Astrocyte of the spinal cord (primary cell): ENCODE results near the gene GMEB2.

Experiments used
- DNase-seq: peaks from one replicate; pipeline ENCODE4 v3.0.0; 2011; ENCODE audit warnings: low read depth, low spot score
- H3K4me3 ChIP-seq: 2 replicates; pipeline ENCODE4 v1.5.1; 2011; ENCODE audit warnings: low read depth, mild to moderate bottlenecking, low read length, moderate library complexity
- in situ Hi-C: cut with HindIII; loops from 2 replicates; pipeline ENCODE4 v1.10.0; 2017; ENCODE audit warnings: low sequenced_read_pairs
- TF ChIP-seq, protein P1 (sequence below): IDR thresholded peaks from 2 replicates; pipeline ENCODE4 v1.5.1; 2012; ENCODE audit warnings: low read depth, mild to moderate bottlenecking, low read length, inconsistent platforms

Gene GMEB2

DNA sequence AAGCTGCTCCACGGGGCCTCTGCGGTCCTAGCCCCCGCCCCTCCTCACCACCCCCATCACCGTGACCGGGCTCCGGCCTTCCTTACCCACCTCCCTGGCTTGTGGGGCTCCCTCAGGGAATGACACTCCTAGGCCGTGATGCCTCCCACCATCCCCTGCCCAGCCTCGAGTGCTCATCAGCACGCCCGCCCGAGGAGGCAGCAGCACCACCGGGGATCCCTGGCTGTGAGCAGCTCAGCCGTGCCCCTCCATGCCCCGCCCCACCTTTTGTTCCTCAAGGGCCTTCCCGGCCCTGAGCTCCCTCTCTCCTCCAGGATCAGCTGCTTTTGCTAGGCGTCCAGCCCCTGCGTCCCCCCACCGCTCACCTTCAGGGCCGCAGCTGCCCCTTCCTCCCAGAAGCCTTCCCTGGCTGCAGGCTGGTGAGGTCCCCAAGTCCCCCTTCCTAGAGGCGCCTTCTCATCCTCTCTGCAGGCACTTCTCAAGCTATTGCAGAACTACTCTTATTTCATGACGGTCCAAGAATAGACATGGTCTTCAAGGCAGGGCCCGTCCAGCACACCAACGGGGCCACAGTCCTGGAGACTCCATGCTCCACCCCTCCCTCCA is 69.9 kb downstream of the GMEB2 start:
- no peak overlapping the region for H3K4me3 ChIP-seq
- TF ChIP-seq, protein P1, sequence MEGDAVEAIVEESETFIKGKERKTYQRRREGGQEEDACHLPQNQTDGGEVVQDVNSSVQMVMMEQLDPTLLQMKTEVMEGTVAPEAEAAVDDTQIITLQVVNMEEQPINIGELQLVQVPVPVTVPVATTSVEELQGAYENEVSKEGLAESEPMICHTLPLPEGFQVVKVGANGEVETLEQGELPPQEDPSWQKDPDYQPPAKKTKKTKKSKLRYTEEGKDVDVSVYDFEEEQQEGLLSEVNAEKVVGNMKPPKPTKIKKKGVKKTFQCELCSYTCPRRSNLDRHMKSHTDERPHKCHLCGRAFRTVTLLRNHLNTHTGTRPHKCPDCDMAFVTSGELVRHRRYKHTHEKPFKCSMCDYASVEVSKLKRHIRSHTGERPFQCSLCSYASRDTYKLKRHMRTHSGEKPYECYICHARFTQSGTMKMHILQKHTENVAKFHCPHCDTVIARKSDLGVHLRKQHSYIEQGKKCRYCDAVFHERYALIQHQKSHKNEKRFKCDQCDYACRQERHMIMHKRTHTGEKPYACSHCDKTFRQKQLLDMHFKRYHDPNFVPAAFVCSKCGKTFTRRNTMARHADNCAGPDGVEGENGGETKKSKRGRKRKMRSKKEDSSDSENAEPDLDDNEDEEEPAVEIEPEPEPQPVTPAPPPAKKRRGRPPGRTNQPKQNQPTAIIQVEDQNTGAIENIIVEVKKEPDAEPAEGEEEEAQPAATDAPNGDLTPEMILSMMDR: no peak
- in situ Hi-C loops: no loop called here
- no peak for DNase-seq

DNA sequence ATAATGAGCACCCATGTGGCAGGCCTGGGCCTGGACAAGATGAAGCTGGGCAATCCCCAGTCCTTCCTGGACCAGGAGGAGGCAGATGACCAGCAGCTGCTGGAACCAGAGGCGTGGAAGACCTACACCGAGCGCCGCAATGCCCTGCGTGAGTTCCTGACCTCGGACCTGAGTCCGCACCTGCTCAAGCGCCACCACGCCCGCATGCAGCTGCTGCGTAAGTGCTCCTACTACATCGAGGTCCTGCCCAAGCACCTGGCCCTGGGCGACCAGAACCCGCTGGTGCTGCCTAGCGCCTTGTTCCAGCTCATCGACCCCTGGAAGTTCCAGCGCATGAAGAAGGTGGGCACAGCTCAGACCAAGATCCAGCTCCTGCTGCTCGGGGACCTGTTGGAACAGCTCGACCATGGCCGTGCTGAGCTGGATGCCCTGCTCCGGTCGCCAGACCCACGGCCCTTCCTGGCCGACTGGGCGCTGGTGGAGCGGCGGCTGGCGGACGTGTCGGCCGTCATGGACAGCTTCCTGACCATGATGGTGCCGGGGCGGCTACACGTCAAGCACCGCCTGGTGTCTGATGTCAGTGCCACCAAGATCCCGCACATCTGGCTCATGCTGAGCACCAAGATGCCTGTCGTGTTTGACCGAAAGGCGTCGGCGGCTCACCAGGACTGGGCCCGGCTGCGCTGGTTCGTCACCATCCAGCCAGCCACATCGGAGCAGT is 71.1 kb downstream of the GMEB2 start:
- in situ Hi-C loops: no loop called here
- no peak for DNase-seq
- TF ChIP-seq, protein P1: no peak
- H3K4me3 ChIP-seq: no peak overlapping the region

DNA sequence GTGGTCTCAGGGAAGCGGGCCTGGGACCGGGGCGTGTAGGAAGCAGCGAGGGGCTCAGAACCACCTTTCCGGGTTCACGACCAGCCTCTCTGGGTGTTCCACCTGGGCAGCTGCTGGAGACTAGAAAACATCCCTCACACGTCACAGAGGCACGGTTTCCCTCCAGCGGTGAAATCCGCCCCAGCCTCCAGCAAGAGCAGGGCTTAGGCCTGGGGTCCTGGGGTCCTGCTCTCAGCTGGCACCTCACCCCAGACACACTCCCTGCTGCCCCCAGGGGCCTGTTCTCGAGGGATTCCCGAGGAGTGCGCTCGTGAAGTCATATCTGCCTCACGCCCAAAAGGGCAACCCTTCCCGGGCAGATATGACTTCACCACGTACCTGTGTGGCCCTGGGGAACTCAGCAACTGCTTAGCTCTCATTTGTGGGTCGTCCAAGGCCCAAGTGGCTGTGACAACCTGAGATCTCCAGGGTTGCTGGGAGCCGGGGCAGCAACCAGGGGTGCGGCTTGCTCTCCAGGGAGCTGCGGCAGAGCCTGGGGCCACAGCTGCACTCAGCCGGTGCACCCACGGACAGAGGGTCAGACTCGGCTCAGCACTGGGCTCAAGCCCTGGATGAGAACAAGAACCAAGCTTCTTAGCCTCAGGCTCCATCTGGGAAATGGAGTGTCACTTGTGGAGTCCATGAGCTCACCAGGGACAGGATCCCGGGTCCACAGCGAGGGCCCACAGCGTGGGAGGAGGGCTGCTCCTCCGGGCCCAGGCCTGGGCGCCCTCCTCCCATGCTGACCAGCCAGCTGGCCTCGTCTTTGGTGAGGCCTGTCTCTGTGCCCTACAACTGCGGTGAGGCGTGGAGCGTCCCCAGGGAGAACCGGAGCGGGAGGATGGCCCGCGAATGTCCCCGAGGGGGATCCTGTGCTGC is 72.3 kb downstream of the GMEB2 start:
- TF ChIP-seq, protein P1: no peak
- no peak for DNase-seq
- peak overlapping the region; percentile 47 for H3K4me3 ChIP-seq
- in situ Hi-C loops: no loop called here

DNA sequence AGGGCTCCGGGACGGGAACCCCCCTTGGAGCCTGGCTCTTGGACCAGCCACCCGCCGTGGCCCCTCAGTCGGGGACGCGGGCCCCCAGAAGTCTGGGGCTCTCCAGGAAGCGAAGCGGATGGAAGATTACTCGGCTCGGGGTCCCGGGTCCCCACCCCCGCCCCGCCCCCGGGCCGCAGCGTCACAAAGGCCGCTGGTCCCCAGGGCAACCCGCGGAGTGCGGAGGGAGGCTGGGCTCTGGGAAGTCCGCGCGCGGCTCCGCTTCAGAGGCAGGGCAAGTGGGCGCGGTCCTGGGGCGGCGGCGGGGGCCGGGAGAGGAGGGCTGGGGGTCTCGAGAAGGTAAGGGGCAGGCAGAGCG is 73.0 kb downstream of the GMEB2 start, which contains the start of gene FNDC11:
TSS of gene FNDC11 (plus strand) at position 227 of the 358 bp plus-strand sequence. CDS start 1,505 bp downstream, outside the sequence.
- in situ Hi-C loops: no loop called here
- peak within 1 kb of the TSS; percentile 47 for H3K4me3 ChIP-seq

DNA sequence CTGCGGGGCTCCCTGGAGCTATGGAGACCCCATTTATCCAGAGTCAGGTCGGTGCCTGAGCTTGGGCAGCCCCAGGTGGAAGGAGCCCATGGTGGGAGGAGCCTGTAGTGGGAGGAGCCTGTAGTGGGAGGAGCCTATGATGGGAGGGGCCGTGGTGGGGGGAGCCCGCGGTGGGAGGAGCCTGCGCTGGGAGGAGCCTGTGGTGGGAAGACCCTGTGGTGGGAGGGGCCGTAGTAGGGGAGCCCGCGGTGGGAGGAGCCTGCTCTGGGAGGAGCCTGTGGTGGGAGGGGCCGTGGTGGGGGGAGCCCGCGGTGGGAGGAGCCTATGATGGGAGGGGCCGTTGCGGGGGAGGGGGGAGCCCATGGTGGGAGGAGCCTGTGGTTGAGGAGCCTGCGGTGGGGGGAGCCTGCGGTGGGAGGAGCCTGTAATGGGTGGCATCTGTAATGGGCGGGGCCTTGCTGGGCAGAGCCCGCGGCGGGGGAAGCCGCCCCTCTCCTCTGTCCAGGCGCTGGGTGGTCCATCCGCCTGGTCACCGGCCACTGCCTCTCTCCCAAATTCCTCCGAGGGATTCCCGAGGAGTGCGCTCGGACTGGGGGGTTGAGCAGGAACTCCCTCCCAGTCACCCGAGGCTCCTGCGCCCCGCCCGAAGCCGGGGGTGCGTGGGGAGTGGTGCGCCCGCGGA is 73.5 kb downstream of the GMEB2 start:
- TF ChIP-seq, protein P1: no peak
- peak; percentile 84 for DNase-seq
- peak overlapping the region; percentile 47 for H3K4me3 ChIP-seq
- in situ Hi-C loops: no loop called here

More for the DNA sequence above, 73.0 kb downstream of the GMEB2 start, which contains the start of gene FNDC11:
- TF ChIP-seq, protein P1: no peak
- peak; percentile 10 for DNase-seq
